Right cardiac atrium (tissue), 5 donors: Measurements from ENCODE around the gene ASIC4. TPM values are rescaled to one million over a fixed set of nuclear protein-coding genes. Genes with fewer than 3 reads are reported as not detected.
A peak's percentile ranks its signal among the peaks of the same experiment; 100 is the strongest.

Experiments
- ATAC-seq, 2 donors: fragments of 200-7000 bp; cut with Tn5 transposase; one replicate each; pipeline versions ENCODE4 v1.8.0 to v1.9.1; 2020; ENCODE audit warnings: moderate library complexity in 2 of 2, mild to moderate bottlenecking in 1 of 2
- DNase-seq, 3 donors: peaks; one replicate each; pipeline ENCODE4 v3.0.0-alpha.2; 2020
- H3K27ac ChIP-seq: one replicate; pipeline ENCODE4 v1.5.1; 2013; ENCODE audit warnings: mild to moderate bottlenecking, low read length, control low read depth, moderate library complexity
- H3K27me3 ChIP-seq: one replicate; pipeline ENCODE4 v1.6.1; 2013; ENCODE audit not compliant: control insufficient read depth, insufficient read depth
- H3K4me1 ChIP-seq: one replicate; pipeline ENCODE4 v1.6.1; 2013; ENCODE audit warnings: low read length; ENCODE audit not compliant: control insufficient read depth, insufficient read depth
- H3K4me3 ChIP-seq: one replicate; pipeline ENCODE4 v1.5.1; 2013; ENCODE audit warnings: low read length, control low read depth
- H3K9me3 ChIP-seq: one replicate; pipeline ENCODE4 v1.6.1; 2013; ENCODE audit warnings: low read length; ENCODE audit not compliant: control insufficient read depth
- WGBS: extraction: QIAGEN DNeasy Blood & Tissue Kit; methylation state at CpG from one replicate; pipeline ENCODE4 v1.1.7; 2013; 5-methylcytosine and 5-hydroxymethylcytosine counted together
- intact Hi-C, 4 donors: fragments of 100-400 bp; cut with DNase I; formaldehyde crosslinking; loops; one replicate each; pipeline versions ENCODE4 v1.11.0 to v1.14.0; 2022 to 2023
- polyA plus RNA-seq: library from polyadenylated mRNA; stranded (reverse); fragments of 200-250 nt; gene quantifications from one replicate; pipeline ENCODE4 v1.2.3, GENCODE V29; 2013
- total RNA-seq, 4 donors: library from RNA; stranded (reverse); fragmentation: NEBNext Ultra II Directional; extraction: Animal tissue kit (Norgen Biotek cat#: 25700); gene quantifications; one replicate each; pipeline ENCODE4 v1.2.1, GENCODE V29; 2021
- donor health status: healthy with polysubstance abuse.
- donor health status: DM: no; HTN: yes; CAD: no.
- donor health status: DM: no; HTN: no; CAD: no.
- donor health status: DM: no; HTN: yes; CAD: no; lungs with severe emphysema.
- donor health status: DM: yes; HTN: yes; CAD: no.

The ASIC4 gene
- total and polyA plus RNA-seq, 5 donors: 0.28 to 1.8 (median 1.5) TPM

DNA sequence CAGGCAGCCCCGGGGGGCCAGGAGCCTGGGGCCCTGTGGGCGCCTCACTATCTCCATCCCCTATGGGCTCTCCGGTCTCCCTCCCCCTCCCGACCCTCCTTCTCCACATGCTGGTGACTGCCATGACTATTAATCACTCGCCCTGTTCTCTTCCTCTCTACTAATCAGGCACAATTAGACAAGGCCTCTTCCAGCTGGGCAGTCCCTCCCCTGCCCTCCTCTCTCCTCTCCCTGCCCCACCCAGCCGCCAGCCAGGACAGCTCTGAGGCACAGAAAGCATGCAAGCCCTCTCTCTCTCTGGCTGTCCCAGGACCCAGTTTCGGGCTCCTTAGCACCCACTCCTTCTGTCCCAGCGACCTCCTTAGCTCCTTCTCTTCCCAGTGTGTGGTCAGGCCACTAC lies 5.8 kb downstream of the ASIC4 start:
- no peak overlapping the region for H3K27ac ChIP-seq
- H3K9me3 ChIP-seq: no peaks in the 10 kb centered on the region
- 61% methylated on average over 8 of the region's 8 CpGs for WGBS
- intact Hi-C loops: loop anchor here in 3 of 4 donors (5.0 to 10.0 kb wide), 2 partner anchors 43 to 45 kb away; no protein-coding TSS in a partner anchor
- no peaks in the 10 kb centered on the region for H3K27me3 ChIP-seq
- H3K4me3 ChIP-seq: no peak overlapping the region
- peaks cover 1% of the 10 kb centered on the region for H3K4me1 ChIP-seq
- peak in 1 of 3 donors; percentile 37 for DNase-seq
- peak; percentile 7 to 30 for ATAC-seq

DNA sequence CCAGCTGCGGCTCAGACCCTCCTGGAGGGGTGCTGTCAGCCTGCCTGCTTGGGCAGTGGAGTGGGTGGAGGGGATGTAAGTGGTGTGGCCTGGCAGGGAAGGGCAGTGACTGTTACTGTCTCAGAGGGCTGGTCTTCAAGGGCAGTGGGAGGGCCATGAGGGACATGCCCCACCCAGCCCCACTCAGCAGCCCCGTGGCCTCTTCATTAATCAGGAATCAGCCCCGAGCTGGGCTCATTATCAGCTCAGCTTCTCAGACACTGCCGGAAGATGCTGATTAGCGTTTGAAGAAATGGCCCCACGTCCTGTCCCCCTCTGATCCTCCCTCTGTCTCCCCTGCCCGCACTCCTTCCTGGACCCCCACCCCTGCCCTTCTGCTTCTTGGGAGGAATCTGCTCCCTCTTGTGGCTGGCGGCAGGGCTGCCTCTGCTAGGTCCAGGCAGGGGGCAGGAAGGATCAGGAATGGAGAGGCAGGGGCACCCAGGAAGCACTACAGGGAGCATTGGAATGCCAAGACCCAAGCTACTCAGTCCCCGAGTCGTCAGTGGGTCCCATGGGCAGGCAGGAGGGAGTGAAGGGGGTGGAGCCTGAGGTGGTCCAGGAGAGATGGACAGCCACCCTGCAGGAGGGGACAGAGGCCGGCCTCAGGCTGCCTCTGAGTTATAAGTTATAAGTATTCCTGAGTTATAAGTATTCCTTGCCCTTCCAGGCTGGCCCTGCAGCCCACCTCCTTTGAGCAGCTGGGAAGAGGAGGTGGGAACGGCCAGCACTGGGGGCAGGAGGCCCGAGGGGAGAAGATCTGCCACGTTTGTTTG lies 7.0 kb downstream of the ASIC4 start:
- peaks cover 4% of the 10 kb centered on the region for H3K4me1 ChIP-seq
- H3K4me3 ChIP-seq: no peak overlapping the region
- intact Hi-C loops: loop anchor here in 3 of 4 donors (5.0 to 10.0 kb wide), 2 partner anchors 44 to 46 kb away; no protein-coding TSS in a partner anchor
- H3K27me3 ChIP-seq: no peaks in the 10 kb centered on the region
- ATAC-seq (peak; percentile 65 to 79), DNase-seq (peak; percentile 50 to 77 (median 77))
- peak overlapping the region; percentile 44 for H3K27ac ChIP-seq
- 10% methylated on average over 14 of the region's 14 CpGs for WGBS
- no peaks in the 10 kb centered on the region for H3K9me3 ChIP-seq

DNA sequence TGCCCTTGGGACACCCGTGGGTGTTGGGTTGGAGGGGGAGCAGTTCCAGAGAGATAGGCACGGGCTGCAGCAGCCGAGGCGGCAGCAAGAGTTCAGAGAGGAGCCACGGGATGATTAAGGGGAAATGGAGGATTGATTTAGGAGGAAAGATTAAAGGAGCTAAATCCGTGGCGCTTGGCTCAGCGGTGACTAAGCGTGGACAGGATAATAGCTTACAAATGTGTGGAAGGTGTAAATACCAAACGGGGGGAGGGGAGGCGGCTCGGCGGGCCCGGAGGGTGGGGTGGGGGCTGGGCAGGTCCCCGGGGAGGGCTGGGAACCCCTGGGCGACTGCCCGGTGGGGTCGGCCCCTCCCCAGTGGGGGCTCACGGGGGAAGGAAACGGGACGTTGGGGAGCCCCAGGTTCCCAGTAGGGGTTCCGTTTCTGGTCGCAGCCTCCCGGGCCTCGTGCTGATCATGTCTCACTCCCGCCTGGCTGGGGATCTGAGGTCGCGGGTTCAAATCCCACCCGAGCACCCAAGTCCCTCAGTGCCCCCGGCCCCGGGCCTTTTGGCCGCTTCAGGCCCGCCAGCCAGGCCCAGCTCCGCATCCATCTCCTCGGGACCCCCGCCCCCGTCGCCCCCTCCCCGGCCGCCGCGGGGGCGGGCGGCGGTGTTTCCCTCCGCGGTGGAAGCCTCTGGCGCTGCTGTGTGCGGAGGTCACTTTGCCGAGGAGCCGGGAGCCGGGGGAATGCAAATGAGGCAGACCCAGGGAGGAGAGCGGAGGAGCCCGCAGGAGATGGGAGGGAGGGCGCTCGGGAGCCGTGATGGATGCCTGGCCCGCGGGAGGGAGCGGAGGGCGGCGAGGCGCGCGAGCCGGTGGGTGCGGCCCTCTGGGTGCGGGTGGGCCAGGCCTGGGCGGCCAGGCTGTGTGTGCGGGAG lies 8.1 kb downstream of the ASIC4 start:
- ATAC-seq (peak; percentile 8 to 32), DNase-seq (peak in 2 of 3 donors; percentile 67 to 74)
- Histone ChIP-seq H3K27ac (peak overlapping the region; percentile 58), H3K4me1 (peaks cover 4% of the 10 kb centered on the region), H3K9me3 (no peaks in the 10 kb centered on the region), H3K4me3 (no peak overlapping the region), H3K27me3 (no peaks in the 10 kb centered on the region)
- WGBS: 3% methylated on average over 70 of the region's 70 CpGs
- intact Hi-C loops: loop anchor here in 3 of 4 donors (5.0 to 10.0 kb wide), 2 partner anchors 45 to 48 kb away; no protein-coding TSS in a partner anchor

DNA sequence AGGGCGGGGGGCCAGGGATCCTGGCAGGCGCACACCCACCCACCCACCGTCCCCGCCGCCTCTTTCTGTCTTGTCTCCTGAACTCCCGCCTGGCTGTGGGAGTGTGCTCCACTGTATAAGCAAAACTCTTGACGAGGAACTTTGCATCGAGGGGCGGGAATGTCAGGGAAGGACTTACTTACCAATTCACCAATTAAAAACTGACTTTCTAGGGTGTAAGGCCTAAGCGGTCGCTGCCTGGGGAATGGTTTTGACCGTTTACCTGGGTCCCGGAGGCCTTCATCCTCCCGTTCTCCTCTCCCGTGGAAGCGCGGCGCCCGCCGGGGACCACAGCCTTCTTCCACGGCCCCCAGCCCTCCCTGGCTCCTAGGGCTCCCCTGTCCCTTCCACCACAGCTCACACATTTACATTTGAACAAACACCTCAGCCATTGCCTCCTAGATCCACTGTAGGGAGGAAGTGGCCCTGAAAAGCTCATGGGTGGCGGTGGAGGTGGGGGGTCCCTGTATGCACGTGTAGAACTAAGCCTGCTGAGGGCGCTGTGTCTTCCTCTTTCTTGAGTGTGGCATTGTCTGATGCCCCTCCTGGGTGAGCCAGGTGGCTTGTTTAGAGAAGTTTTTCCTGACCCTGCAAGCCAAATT lies 8.9 kb downstream of the ASIC4 start:
- Histone ChIP-seq H3K9me3 (no peaks in the 10 kb centered on the region), H3K4me1 (peaks cover 4% of the 10 kb centered on the region), H3K4me3 (no peak overlapping the region), H3K27ac (no peak overlapping the region), H3K27me3 (no peaks in the 10 kb centered on the region)
- ATAC-seq (no peak), DNase-seq (peak in 1 of 3 donors; percentile 28)
- intact Hi-C loops: loop anchor here in 3 of 4 donors (5.0 to 10.0 kb wide), 2 partner anchors 46 to 48 kb away; no protein-coding TSS in a partner anchor
- WGBS: 31% methylated on average over 24 of the region's 24 CpGs

DNA sequence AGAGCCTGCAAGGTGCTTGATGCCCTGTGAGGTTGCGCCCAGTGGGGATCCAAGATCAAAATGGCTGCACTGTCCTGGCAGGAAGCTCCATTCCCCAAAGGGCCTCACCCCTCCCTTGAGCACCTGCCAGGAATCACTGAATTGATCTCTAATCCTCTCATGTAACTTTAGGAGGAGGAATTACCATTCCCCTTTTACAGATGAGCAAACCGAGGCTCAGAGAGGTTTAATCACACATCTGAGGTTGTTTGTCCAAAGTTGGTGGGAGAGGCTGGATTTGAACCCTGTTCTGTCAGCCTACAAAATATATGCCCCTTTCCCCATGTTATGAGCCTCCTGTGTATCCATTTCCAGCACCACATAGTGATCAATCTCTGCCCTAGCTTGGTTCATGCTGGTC lies 10.5 kb downstream of the ASIC4 start:
- 98% methylated on average over 2 of the region's 2 CpGs for WGBS
- no peaks in the 10 kb centered on the region for H3K27me3 ChIP-seq
- ATAC-seq (no peak), DNase-seq (peak in 1 of 3 donors; percentile 24)
- H3K4me3 ChIP-seq: no peak overlapping the region
- intact Hi-C loops: loop anchor here (5.0 to 10.0 kb wide), 4 partner anchors 33 to 123 kb away; no protein-coding TSS in a partner anchor
- peaks cover 4% of the 10 kb centered on the region for H3K4me1 ChIP-seq
- no peaks in the 10 kb centered on the region for H3K9me3 ChIP-seq
- no peak overlapping the region for H3K27ac ChIP-seq

DNA sequence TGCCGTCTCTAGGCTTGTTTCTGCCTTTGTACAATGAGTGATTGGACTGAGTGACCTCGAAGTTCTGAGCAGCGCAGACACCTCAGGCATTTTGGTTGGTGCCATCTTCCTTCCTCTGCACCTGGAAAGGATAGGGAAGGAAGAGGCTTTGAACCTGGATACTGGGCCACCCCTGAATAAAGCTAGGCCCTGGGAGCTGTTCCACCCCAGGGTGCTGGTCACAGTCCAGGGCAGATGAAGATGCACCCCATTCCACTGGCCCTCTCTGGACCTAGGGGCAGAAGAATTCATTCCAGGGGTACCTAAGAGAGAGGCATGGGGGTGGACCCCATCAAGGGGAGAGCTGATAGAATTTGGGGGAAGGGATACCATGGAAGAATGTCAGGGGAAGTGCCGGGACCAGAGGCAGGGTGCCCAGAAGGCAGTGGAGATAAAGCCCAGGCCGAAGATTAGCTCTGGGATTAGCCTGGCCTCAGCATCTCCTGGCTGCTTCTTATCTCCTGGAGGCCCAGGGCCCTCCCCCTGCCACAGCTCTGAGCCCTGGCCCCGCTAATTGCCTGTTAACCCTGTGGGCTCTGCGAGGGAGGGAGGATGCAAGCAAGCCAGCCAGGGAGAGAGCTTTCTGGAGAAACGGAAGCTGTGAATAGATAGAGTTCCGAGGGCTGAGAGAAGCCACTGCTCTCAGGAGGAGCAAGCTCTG lies 11.4 kb downstream of the ASIC4 start:
- Histone ChIP-seq H3K4me3 (no peak overlapping the region), H3K4me1 (peaks cover 4% of the 10 kb centered on the region), H3K27ac (peak overlapping the region; percentile 52), H3K27me3 (no peaks in the 10 kb centered on the region), H3K9me3 (no peaks in the 10 kb centered on the region)
- intact Hi-C loops: loop anchor here in 3 of 4 donors (5.0 to 10.0 kb wide), 4 partner anchors 33 to 123 kb away; no protein-coding TSS in a partner anchor
- ATAC-seq (peak in 1 of 2 donors; percentile 14), DNase-seq (peak in 1 of 3 donors; percentile 59)
- 27% methylated on average over 9 of the region's 9 CpGs for WGBS

DNA sequence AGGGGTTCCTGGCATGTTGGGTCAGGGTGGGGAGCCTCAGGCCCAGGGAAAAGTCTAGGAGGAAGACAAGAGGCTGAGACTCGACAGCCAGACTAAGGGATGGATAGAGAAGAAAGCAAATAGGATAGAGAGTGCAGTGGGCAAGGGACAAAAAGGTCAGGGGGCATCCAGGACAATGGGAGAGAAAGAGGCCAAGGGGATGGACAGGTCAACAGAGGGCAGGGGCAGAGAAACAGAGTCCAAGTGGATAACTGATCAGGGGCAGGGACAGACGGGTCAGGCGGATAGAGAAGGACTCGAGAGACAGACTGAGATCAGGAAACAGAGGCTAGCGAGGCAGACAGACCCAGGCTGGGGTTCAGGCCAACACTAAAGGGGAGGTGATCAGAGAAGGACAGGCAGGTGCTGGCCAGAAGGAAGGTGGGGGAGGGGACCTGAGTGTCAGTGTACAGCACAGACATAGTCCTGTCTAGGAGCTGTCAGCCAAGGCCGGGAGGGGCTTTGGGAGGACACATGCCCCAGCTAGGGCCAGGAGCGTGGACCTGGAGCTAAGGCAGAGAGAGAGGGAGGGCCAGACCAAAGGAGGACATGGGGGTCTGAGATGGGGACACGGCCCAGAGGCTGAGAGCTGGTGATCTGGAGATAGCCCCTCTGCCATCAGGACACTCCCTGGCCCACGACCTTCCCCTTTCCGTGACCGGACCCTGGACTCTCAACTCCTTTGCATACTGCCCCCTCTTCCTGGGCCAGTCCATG lies 12.2 kb downstream of the ASIC4 start:
- 25% methylated on average over 11 of the region's 11 CpGs for WGBS
- intact Hi-C loops: loop anchor here in 3 of 4 donors (5.0 to 10.0 kb wide), 4 partner anchors 34 to 124 kb away; no protein-coding TSS in a partner anchor
- Histone ChIP-seq H3K9me3 (no peaks in the 10 kb centered on the region), H3K27me3 (no peaks in the 10 kb centered on the region), H3K4me1 (peaks cover 4% of the 10 kb centered on the region), H3K4me3 (no peak overlapping the region), H3K27ac (peak overlapping the region; percentile 52)
- DNase-seq (peak in 2 of 3 donors; percentile 11 to 41), ATAC-seq (peak in 1 of 2 donors; percentile 1)

DNA sequence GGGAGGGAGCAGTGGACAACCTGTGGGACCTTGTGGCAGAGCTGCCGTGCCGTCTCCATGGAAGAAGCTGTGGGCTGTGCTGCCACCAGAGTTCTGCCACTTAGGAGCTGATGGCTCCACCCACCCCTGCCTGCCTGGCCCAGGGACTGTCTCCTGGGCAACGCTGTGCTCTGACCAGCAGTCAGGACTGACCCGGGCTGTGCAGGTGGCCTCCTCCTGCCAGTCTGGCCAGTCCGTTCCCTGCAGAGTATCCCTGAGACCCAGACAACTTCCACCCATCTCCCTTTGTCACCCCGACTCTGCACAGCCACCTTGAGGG lies 12.8 kb downstream of the ASIC4 start:
- H3K9me3 ChIP-seq: no peaks in the 10 kb centered on the region
- H3K27ac ChIP-seq: peak overlapping the region; percentile 52
- WGBS: 35% methylated on average over 6 of the region's 6 CpGs
- ATAC-seq (peak; percentile 54 to 66), DNase-seq (peak in 2 of 3 donors; percentile 34 to 74)
- H3K27me3 ChIP-seq: no peaks in the 10 kb centered on the region
- H3K4me1 ChIP-seq: peaks cover 4% of the 10 kb centered on the region
- H3K4me3 ChIP-seq: no peak overlapping the region
- intact Hi-C loops: loop anchor here in 3 of 4 donors (5.0 to 10.0 kb wide), 4 partner anchors 35 to 125 kb away; no protein-coding TSS in a partner anchor

DNA sequence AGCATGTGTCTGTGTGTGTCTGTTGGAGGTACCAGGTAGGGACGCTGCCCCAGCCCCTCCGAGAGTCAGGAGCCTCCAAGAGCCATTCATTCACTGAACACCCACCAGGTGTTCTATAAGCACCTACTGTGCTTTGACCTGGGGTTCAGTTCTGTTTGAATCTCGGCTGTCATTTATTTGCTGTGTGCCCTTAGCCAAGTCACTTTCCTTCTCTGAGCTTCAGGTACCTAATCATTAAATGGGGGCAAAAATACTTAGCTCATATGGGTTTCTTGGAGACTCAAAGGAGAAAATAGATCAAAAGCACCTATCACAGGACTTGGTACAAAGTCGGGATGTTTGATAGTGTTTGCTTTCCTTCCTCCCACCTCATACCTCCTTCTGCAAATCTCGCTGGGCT lies 13.2 kb downstream of the ASIC4 start:
- no peak for ATAC-seq
- no peak overlapping the region for H3K4me3 ChIP-seq
- H3K9me3 ChIP-seq: no peaks in the 10 kb centered on the region
- H3K4me1 ChIP-seq: peaks cover 4% of the 10 kb centered on the region
- WGBS: 52% methylated on average over 5 of the region's 5 CpGs
- H3K27me3 ChIP-seq: no peaks in the 10 kb centered on the region
- intact Hi-C loops: loop anchor here in 3 of 4 donors (5.0 to 10.0 kb wide), 4 partner anchors 35 to 125 kb away; no protein-coding TSS in a partner anchor
- H3K27ac ChIP-seq: no peak overlapping the region
- DNase-seq: no peak
